ENCODE results near the gene METTL26.

- TF ChIP-seq POLR2A (IDR thresholded peaks at IDR 0.05; ENCODE audit: control extremely low read depth in 1 of 2, low read depth in 2 of 2, low read length in 2 of 2) = no peak
- no peak for TF ChIP-seq RFX5 (IDR thresholded peaks at IDR 0.05; ENCODE audit: borderline replicate concordance, low read depth, low read length)
- no peak for TF ChIP-seq RAD21 (IDR thresholded peaks at IDR 0.05 in 1 of 2, conservative IDR thresholded peaks at IDR 0.05 in 1 of 2; ENCODE audit: low read depth in 2 of 2, low read length in 2 of 2)
- TF ChIP-seq SP2 (IDR thresholded peaks at IDR 0.05; ENCODE audit: low read length) = no peak
- no peak for TF ChIP-seq CTCF (IDR thresholded peaks at IDR 0.05; ENCODE audit: control extremely low read depth in 1 of 3, insufficient read depth in 1 of 3, low read depth in 1 of 3, low read length in 3 of 3)
- no peak for TF ChIP-seq FOSL1 (IDR thresholded peaks at IDR 0.05; ENCODE audit: insufficient read depth, low read depth, low read length)
- TF ChIP-seq POLR2AphosphoS5 (IDR thresholded peaks at IDR 0.05; ENCODE audit: low read depth, low read length) = no peak
- TF ChIP-seq EZH2 (IDR thresholded peaks at IDR 0.05; ENCODE audit: low read depth, low read length, severe bottlenecking) = no peak
- TF ChIP-seq, protein P1, sequence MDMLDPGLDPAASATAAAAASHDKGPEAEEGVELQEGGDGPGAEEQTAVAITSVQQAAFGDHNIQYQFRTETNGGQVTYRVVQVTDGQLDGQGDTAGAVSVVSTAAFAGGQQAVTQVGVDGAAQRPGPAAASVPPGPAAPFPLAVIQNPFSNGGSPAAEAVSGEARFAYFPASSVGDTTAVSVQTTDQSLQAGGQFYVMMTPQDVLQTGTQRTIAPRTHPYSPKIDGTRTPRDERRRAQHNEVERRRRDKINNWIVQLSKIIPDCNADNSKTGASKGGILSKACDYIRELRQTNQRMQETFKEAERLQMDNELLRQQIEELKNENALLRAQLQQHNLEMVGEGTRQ (IDR thresholded peaks at IDR 0.05; ENCODE audit: low read length) = no peak
- TF ChIP-seq TAF1 (IDR thresholded peaks at IDR 0.05; ENCODE audit: low read depth, low read length) = no peak
- no peak for TF ChIP-seq ZNF274 (IDR thresholded peaks at IDR 0.05; ENCODE audit: borderline replicate concordance, extremely low read depth, low read length)
- TF ChIP-seq CEBPB (IDR thresholded peaks at IDR 0.05; ENCODE audit: low read depth, low read length) = no peak
Observed at GRCh38 chr16:617855-618254, 18.2 kb downstream of the METTL26 start.

All from H1 (cell line).